Peyer's patch (tissue), 4 donors: ENCODE data around the gene RBM20.

Source experiments
- CTCF ChIP-seq, 6 experiments: fragments of 450-650 bp in 4 of 6; fragments of 200-600 bp in 2 of 6; sonication (generic) in 1 of 6; IDR thresholded peaks; one replicate each; pipeline ENCODE4 v1.5.1; 2017 to 2019; ENCODE audit warnings: antibody characterized with exemption in 6 of 6, mild to moderate bottlenecking in 3 of 6, moderate library complexity in 1 of 6
- POLR2A ChIP-seq, 2 donors: fragments of 450-650 bp; IDR thresholded peaks; one replicate each; pipeline ENCODE4 v1.5.1; 2017; ENCODE audit warnings: antibody characterized with exemption in 2 of 2, mild to moderate bottlenecking in 2 of 2, moderate library complexity in 2 of 2

- TF ChIP-seq CTCF (IDR thresholded peaks at IDR 0.05) (no peak), POLR2A (IDR thresholded peaks at IDR 0.05) (no peak)
These were observed 184.4 kb downstream of the RBM20 start for GRCh38 chr10:110828525-110828924.
